H9 (cell line): ENCODE data around the gene CRY2. TPM values are rescaled to one million over a fixed set of nuclear protein-coding genes. Genes with fewer than 3 reads are reported as not detected.

Experiments
- DNase-seq: peaks from one replicate; pipeline ENCODE4 v3.0.0-alpha.2; 2017
- H2AFZ ChIP-seq: one replicate; pipeline ENCODE4 v1.6.1; 2013; ENCODE audit warnings: mild to moderate bottlenecking, low read length, control low read depth, moderate library complexity
- H2AK5ac ChIP-seq: 2 replicates; pipeline ENCODE4 v1.6.1; 2013; ENCODE audit warnings: low read length, control low read depth, mixed read lengths; ENCODE audit not compliant: insufficient read length
- H2BK120ac ChIP-seq: one replicate; pipeline ENCODE4 v1.6.1; 2013; ENCODE audit warnings: low read depth, mild to moderate bottlenecking, low read length, control low read depth, inconsistent platforms; ENCODE audit not compliant: poor library complexity, severe bottlenecking
- H2BK12ac ChIP-seq: 2 replicates; pipeline ENCODE4 v1.6.1; 2013; ENCODE audit warnings: low read length, control low read depth, mixed read lengths, low read depth; ENCODE audit not compliant: insufficient read length
- H2BK15ac ChIP-seq: 2 replicates; pipeline ENCODE4 v1.6.1; 2013; ENCODE audit warnings: low read depth, low read length, control low read depth
- H2BK20ac ChIP-seq: one replicate; pipeline ENCODE4 v1.6.1; 2013; ENCODE audit warnings: low read depth, mild to moderate bottlenecking, low read length, control low read depth, inconsistent platforms; ENCODE audit not compliant: poor library complexity, severe bottlenecking
- H2BK5ac ChIP-seq: 2 replicates; pipeline ENCODE4 v1.6.1; 2013; ENCODE audit warnings: low read length, control low read depth, mixed read lengths; ENCODE audit not compliant: insufficient read length
- H3K14ac ChIP-seq: 2 replicates; pipeline ENCODE4 v1.6.1; 2013; ENCODE audit warnings: low read length, control low read depth; ENCODE audit not compliant: insufficient read depth
- H3K18ac ChIP-seq: 2 replicates; pipeline ENCODE4 v1.6.1; 2013; ENCODE audit warnings: low read depth, mild to moderate bottlenecking, mixed read lengths, low read length, control low read depth; ENCODE audit not compliant: insufficient read length
- H3K23ac ChIP-seq: 2 replicates; pipeline ENCODE4 v1.6.1; 2013; ENCODE audit warnings: low read length, control low read depth, mixed read lengths, low read depth; ENCODE audit not compliant: insufficient read length
- H3K23me2 ChIP-seq: 2 replicates; pipeline ENCODE4 v1.6.1; 2013; ENCODE audit warnings: low read depth, mild to moderate bottlenecking, mixed read lengths, low read length, control low read depth; ENCODE audit not compliant: insufficient read length, poor library complexity, severe bottlenecking
- H3K27ac ChIP-seq: 2 replicates; pipeline ENCODE4 v1.5.1; 2013; ENCODE audit warnings: low read length, control low read depth, mixed read lengths, low read depth; ENCODE audit not compliant: insufficient read length
- H3K27me3 ChIP-seq: 2 replicates; pipeline ENCODE4 v1.6.1; 2013; ENCODE audit warnings: low read length, control low read depth, inconsistent platforms; ENCODE audit not compliant: insufficient read depth
- H3K4ac ChIP-seq: 2 replicates; pipeline ENCODE4 v1.6.1; 2013; ENCODE audit warnings: low read depth, mild to moderate bottlenecking, control low read depth, inconsistent platforms, low read length, moderate library complexity
- H3K4me1 ChIP-seq: 2 replicates; pipeline ENCODE4 v1.6.1; 2013; ENCODE audit warnings: low read length, control low read depth, inconsistent platforms; ENCODE audit not compliant: insufficient read depth
- H3K4me2 ChIP-seq: 2 replicates; pipeline ENCODE4 v1.6.1; 2013; ENCODE audit warnings: low read length, control low read depth, mixed read lengths; ENCODE audit not compliant: insufficient read length, insufficient read depth
- H3K56ac ChIP-seq: 2 replicates; pipeline ENCODE4 v1.6.1; 2013; ENCODE audit warnings: low read depth, mild to moderate bottlenecking, mixed read lengths, low read length, control low read depth; ENCODE audit not compliant: insufficient read length
- H3K79me1 ChIP-seq: 2 replicates; pipeline ENCODE4 v1.6.1; 2013; ENCODE audit warnings: low read depth, mild to moderate bottlenecking, moderate library complexity, low read length, control low read depth, inconsistent platforms; ENCODE audit not compliant: insufficient read depth, poor library complexity, severe bottlenecking
- H3K79me2 ChIP-seq: 2 replicates; pipeline ENCODE4 v1.6.1; 2013; ENCODE audit warnings: low read length, control low read depth, inconsistent platforms; ENCODE audit not compliant: insufficient read depth
- H3K9ac ChIP-seq: 2 replicates; pipeline ENCODE4 v1.6.1; 2013; ENCODE audit warnings: low read length, control low read depth, mixed read lengths; ENCODE audit not compliant: insufficient read length; ENCODE audit errors: extremely low read depth
- H3K9me3 ChIP-seq: one replicate; pipeline ENCODE4 v1.6.1; 2013; ENCODE audit warnings: low read depth, low read length, inconsistent platforms; ENCODE audit not compliant: control insufficient read depth
- H3T11ph ChIP-seq: one replicate; pipeline ENCODE4 v1.6.1; 2013; ENCODE audit warnings: mild to moderate bottlenecking, low read length, control low read depth, inconsistent platforms
- H4K20me1 ChIP-seq: one replicate; pipeline ENCODE4 v1.6.1; 2013; ENCODE audit not compliant: control insufficient read depth, insufficient read length, insufficient read depth
- H4K5ac ChIP-seq: 2 replicates; pipeline ENCODE4 v1.6.1; 2013; ENCODE audit warnings: low read depth, mild to moderate bottlenecking, mixed read lengths, low read length, control low read depth; ENCODE audit not compliant: insufficient read length
- H4K8ac ChIP-seq: replicated peaks from 2 replicates; pipeline ENCODE4 v1.6.1; 2013; ENCODE audit warnings: low read length, control low read depth, mixed read lengths, low read depth; ENCODE audit not compliant: insufficient read length
- H4K91ac ChIP-seq: 2 replicates; pipeline ENCODE4 v1.6.1; 2013; ENCODE audit warnings: low read depth, mild to moderate bottlenecking, moderate library complexity, mixed read lengths, low read length, control low read depth; ENCODE audit not compliant: insufficient read length
- H3K27ac Mint-ChIP-seq, 3 experiments: 2 replicates in 2 of 3; 3 replicates in 1 of 3; pipeline ENCODE4 v1.8.0; 2020 to 2021; ENCODE audit warnings: mixed read lengths in 3 of 3, mild to moderate bottlenecking in 1 of 3, moderate library complexity in 1 of 3
- H3K27me3 Mint-ChIP-seq: 2 replicates; pipeline ENCODE4 v1.8.0; 2021; ENCODE audit warnings: low read depth, mild to moderate bottlenecking, moderate library complexity, mixed read lengths
- H3K36me3 Mint-ChIP-seq, 3 experiments: 2 replicates in 2 of 3; 3 replicates in 1 of 3; pipeline ENCODE4 v1.8.0; 2020 to 2021; ENCODE audit warnings: low read depth in 3 of 3, mixed read lengths in 3 of 3; ENCODE audit not compliant: insufficient read depth in 1 of 3
- H3K4me1 Mint-ChIP-seq, 2 experiments: 2 replicates each; pipeline ENCODE4 v1.8.0; 2020; ENCODE audit warnings: mixed read lengths in 2 of 2
- H3K4me3 Mint-ChIP-seq, 2 experiments: 2 replicates in 1 of 2; 3 replicates in 1 of 2; pipeline ENCODE4 v1.8.0; 2020 to 2021; ENCODE audit warnings: mild to moderate bottlenecking in 2 of 2, mixed read lengths in 2 of 2, moderate library complexity in 1 of 2
- H3K9me3 Mint-ChIP-seq, 2 experiments: 2 replicates in 1 of 2; 3 replicates in 1 of 2; pipeline ENCODE4 v1.8.0; 2020; ENCODE audit warnings: mild to moderate bottlenecking in 2 of 2, mixed read lengths in 2 of 2, moderate library complexity in 1 of 2
- WGBS: extraction: QIAGEN DNeasy Blood & Tissue Kit; methylation state at CpG from one replicate; pipeline ENCODE4 v1.1.7; 2013; ENCODE audit warnings: missing lambda C conversion rate, low lambda C conversion rate, mixed read lengths; ENCODE audit not compliant: insufficient read length; ENCODE audit errors: extremely low coverage; 5-methylcytosine and 5-hydroxymethylcytosine counted together
- total RNA-seq: library from RNA; stranded (reverse); gene quantifications from 2 replicates; pipeline ENCODE4 v1.2.1, GENCODE V29; 2021
- TF ChIP-seq, protein P1 (sequence below): fragments of 200-600 bp; sonication (generic); conservative IDR thresholded peaks from 3 replicates; pipeline ENCODE4 v1.8.0; 2021; ENCODE audit warnings: antibody characterized with exemption, mild to moderate bottlenecking

Gene CRY2
- total RNA-seq, 1 experiment from 2014 or later = 14.4 TPM

DNA sequence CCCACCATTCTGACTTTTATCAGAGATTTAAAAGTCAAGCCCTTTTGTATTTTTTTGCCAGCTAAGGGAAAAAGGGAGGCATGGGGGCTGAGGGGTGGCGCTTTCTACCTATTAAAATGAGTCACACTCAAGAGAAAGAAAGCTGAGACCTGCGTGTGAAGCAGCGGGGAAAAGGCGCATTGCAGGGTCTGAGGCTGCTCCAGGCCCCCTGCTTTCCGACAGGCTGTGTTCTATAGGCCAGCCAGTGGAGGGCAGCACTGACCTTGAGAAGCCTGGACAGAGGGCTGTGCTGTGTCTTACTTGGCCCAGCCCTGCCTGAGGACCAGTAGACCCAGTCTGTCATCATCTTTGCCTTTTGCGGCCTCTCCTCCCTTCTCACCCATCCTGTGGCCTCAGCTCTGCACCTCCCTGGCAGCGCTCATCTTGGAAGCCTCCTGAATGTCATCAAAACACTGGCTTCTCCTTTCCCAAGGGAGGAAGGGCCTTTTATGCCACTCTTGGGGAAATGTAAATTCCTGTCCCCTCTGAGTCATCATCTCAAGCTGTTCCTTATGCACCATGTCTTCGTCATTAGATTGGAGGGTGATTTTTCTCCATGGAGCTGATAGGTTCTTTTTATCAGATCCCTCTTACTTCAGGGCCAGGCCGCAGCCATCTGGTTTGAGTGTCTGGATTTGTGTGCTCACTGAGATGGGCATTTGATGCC lies 25.5 kb downstream of the CRY2 start:
- peaks cover 2% of the 10 kb centered on the region; the same call in 1 of the 2 replicates for H3K4me1 ChIP-seq
- H4K91ac ChIP-seq = no peak overlapping the region
- H3K9me3 ChIP-seq = no peaks in the 10 kb centered on the region
- DNase-seq = peak; percentile 93
- H3K9ac ChIP-seq = no peak overlapping the region
- no peak overlapping the region for H3K27ac ChIP-seq
- Mint-ChIP-seq H3K36me3 (peaks cover 3 to 41% (median 32%) of the 10 kb centered on the region in 3 experiments), H3K4me3 (peak overlapping the region in 1 of 2 experiments; percentile 51; a peak in 1 of 5 replicates), H3K27ac (no peak overlapping the region), H3K27me3 (no peaks in the 10 kb centered on the region), H3K4me1 (peaks cover 25 to 26% of the 10 kb centered on the region in 2 experiments), H3K9me3 (no peaks in the 10 kb centered on the region)
- no peak overlapping the region for H4K5ac ChIP-seq
- H2BK120ac ChIP-seq = no peak overlapping the region
- TF ChIP-seq, protein P1, sequence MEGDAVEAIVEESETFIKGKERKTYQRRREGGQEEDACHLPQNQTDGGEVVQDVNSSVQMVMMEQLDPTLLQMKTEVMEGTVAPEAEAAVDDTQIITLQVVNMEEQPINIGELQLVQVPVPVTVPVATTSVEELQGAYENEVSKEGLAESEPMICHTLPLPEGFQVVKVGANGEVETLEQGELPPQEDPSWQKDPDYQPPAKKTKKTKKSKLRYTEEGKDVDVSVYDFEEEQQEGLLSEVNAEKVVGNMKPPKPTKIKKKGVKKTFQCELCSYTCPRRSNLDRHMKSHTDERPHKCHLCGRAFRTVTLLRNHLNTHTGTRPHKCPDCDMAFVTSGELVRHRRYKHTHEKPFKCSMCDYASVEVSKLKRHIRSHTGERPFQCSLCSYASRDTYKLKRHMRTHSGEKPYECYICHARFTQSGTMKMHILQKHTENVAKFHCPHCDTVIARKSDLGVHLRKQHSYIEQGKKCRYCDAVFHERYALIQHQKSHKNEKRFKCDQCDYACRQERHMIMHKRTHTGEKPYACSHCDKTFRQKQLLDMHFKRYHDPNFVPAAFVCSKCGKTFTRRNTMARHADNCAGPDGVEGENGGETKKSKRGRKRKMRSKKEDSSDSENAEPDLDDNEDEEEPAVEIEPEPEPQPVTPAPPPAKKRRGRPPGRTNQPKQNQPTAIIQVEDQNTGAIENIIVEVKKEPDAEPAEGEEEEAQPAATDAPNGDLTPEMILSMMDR = peak; percentile 95
- H3K27me3 ChIP-seq = no peaks in the 10 kb centered on the region
- WGBS = no CpG with 5 or more reads among the region's 9 CpGs
- no peak overlapping the region for H3K18ac ChIP-seq
- H3K14ac ChIP-seq = no peak overlapping the region
- no peaks in the 10 kb centered on the region for H3K79me2 ChIP-seq
- no peaks in the 10 kb centered on the region for H3K79me1 ChIP-seq
- H3T11ph ChIP-seq = no peak overlapping the region
- no peaks in the 10 kb centered on the region for H4K20me1 ChIP-seq
- H2BK12ac ChIP-seq = no peak overlapping the region
- H3K4ac ChIP-seq = no peak overlapping the region
- no peak overlapping the region for H2AFZ ChIP-seq
- no peak overlapping the region for H3K23ac ChIP-seq
- H3K4me2 ChIP-seq = no peak overlapping the region
- H4K8ac ChIP-seq = no peak overlapping the region
- no peak overlapping the region for H2BK20ac ChIP-seq
- no peak overlapping the region for H3K56ac ChIP-seq
- H2BK15ac ChIP-seq = no peak overlapping the region
- no peak overlapping the region for H2BK5ac ChIP-seq
- H3K23me2 ChIP-seq = no peaks in the 10 kb centered on the region
- no peak overlapping the region for H2AK5ac ChIP-seq
